ENCODE data around the gene R3HDM2.

Gene R3HDM2

DNA sequence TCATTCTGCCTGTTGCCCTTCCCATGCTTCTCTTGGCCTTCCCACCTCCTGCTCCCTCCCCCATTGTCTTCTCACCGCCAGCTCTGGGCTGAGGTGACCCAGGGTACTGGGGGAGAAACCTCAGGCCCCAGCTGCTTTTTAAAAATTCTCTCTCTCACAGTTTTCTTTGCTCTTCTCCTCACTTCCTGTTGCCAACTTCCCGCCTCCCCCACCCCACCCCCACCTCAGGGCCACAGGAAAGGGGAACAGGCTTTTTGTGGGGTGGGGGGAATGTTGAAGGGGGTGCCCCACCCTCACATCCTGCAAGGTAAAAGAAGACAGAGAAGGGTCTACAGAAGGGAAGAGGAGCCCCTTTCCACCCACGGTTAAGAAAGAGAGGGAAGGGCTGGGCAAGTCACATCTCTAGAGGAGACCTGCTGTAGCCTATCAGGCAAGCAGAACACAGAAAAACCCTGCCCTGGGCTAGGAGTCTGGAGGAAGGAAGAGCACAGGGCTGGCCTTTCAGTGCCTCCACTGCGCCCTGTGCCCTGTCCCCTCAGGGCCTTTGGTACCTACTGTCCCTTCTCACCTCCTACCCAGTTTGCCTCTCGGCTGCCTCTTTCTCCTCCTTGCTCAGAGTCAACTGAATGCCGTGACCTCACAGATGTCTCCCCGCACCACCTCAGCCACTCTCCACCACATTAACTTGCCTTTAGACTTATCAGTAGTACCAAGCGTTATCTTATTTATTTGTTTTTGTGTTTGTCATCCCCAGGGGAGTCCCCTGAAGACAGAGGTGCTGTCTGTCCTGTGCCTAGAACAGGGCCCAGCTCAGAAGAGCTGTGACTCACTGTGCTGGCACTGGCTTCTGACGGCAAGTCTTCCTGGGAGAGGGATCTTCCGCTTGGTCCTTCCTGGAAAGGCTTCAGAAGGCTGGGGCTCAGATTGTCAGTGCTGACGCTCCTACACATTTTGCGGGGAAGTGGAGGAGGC lies 47.2 kb upstream of the R3HDM2 start:
- no CpG with 5 or more reads among the region's 12 CpGs for WGBS, 2 donors (ENCODE audit: extremely low coverage in 2 of 2, insufficient read length in 2 of 2, insufficient replicate concordance in 1 of 2)
- no peak for DNase-seq (ENCODE audit: low spot score)
- H2BK5ac ChIP-seq (ENCODE audit: low read length) = peak overlapping the region; percentile 75

DNA sequence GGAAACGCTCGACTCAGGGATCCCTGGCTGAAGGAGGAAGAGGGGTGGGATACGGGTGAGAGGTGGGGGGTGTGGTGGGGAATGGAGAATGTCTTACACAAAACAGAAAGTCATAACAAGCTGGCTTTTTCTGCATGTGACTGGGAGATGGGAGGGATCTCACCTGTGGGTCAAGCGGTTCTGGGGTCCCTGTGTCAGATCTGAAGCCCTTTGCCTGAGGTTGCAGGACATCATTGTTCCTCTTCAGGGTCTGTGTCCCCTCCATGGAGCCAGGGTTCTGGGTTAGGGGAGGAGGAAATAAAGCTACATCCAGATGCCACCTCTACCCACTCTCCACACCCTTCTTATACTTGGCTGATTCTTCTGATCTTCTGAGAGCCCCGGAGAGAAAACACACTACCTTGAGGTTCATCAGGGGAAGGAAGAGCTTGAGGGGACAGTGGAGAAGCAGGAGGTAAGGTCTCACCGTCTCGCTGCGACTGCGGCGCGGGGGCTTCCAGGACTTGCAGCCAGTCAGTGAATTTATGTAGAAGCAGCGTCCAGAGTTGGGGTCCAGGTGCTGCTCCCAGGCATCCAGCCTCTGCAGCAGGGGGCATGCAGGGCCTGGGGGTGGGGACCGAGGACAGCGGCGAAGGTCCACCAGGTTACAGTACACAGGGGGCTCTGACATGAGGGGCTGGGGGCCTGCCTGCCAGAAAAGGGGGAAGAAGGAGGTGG lies 46.3 kb upstream of the R3HDM2 start:
- no peak for DNase-seq (ENCODE audit: low spot score)
- Histone ChIP-seq H3K4me2 (ENCODE audit: insufficient read depth, low read length, poor library complexity, severe bottlenecking) (no peak overlapping the region), H3K18ac (ENCODE audit: low read length) (no peak overlapping the region), H3K23ac (ENCODE audit: low read depth, low read length, poor library complexity) (peak overlapping the region; percentile 71), H2BK12ac (ENCODE audit: low read length) (no peak overlapping the region), H3K36me3 (replicated peaks in 1 of 2; ENCODE audit: control insufficient read depth in 2 of 2, insufficient read depth in 2 of 2, low read length in 2 of 2) (no peaks in the 10 kb centered on the region), H3K27ac (replicated peaks; ENCODE audit: low read length) (no peak overlapping the region), H3K4me1 (ENCODE audit: control insufficient read depth in 2 of 2, insufficient read depth in 1 of 2, low read depth in 1 of 2, low read length in 2 of 2) (peaks cover 5 to 23% of the 10 kb centered on the region in 2 donors), H3K9me3 (replicated peaks in 1 of 2; ENCODE audit: control insufficient read depth in 2 of 2, insufficient read depth in 1 of 2, low read depth in 1 of 2, low read length in 2 of 2) (peaks cover 0 to 4% of the 10 kb centered on the region in 2 donors), H4K8ac (ENCODE audit: low read depth, low read length) (no peak overlapping the region), H3K14ac (ENCODE audit: low read length) (no peak overlapping the region), H3K27me3 (ENCODE audit: control insufficient read depth in 3 of 3, insufficient read depth in 3 of 3, low read depth in 1 of 3, low read length in 3 of 3) (peaks cover 22 to 71% (median 70%) of the 10 kb centered on the region in 3 experiments), H2BK5ac (ENCODE audit: low read length) (peak overlapping the region; percentile 3), H2BK15ac (ENCODE audit: low read length) (peak overlapping the region; percentile 46), H3K4me3 (ENCODE audit: low read length in 2 of 2) (no peak overlapping the region), H3K79me1 (ENCODE audit: low read depth, low read length) (no peaks in the 10 kb centered on the region), H2AFZ (ENCODE audit: low read length) (peak overlapping the region; percentile 70), H2AK5ac (ENCODE audit: low read depth, low read length) (peak overlapping the region; percentile 93), H3K9ac (ENCODE audit: low read depth, low read length, poor library complexity) (no peak overlapping the region), H3K4ac (ENCODE audit: low read length) (peak overlapping the region; percentile 45), H2BK120ac (ENCODE audit: low read depth, low read length) (no peak overlapping the region), H4K91ac (ENCODE audit: low read depth, low read length, poor library complexity) (no peak overlapping the region)
- no CpG with 5 or more reads among the region's 15 CpGs for WGBS, 2 donors (ENCODE audit: extremely low coverage in 2 of 2, insufficient read length in 2 of 2, insufficient replicate concordance in 1 of 2)

More for the DNA sequence above, 47.2 kb upstream of the R3HDM2 start:
- Histone ChIP-seq H3K4ac (ENCODE audit: low read length) (no peak overlapping the region), H3K27ac (replicated peaks; ENCODE audit: low read length) (no peak overlapping the region), H2AFZ (ENCODE audit: low read length) (peak overlapping the region; percentile 70), H2BK120ac (ENCODE audit: low read depth, low read length) (no peak overlapping the region), H3K4me3 (ENCODE audit: low read length in 2 of 2) (no peak overlapping the region), H3K14ac (ENCODE audit: low read length) (no peak overlapping the region), H4K8ac (ENCODE audit: low read depth, low read length) (no peak overlapping the region), H3K79me1 (ENCODE audit: low read depth, low read length) (no peaks in the 10 kb centered on the region), H3K18ac (ENCODE audit: low read length) (no peak overlapping the region), H3K36me3 (replicated peaks in 1 of 2; ENCODE audit: control insufficient read depth in 2 of 2, insufficient read depth in 2 of 2, low read length in 2 of 2) (no peaks in the 10 kb centered on the region), H3K9ac (ENCODE audit: low read depth, low read length, poor library complexity) (no peak overlapping the region), H3K4me1 (ENCODE audit: control insufficient read depth in 2 of 2, insufficient read depth in 1 of 2, low read depth in 1 of 2, low read length in 2 of 2) (peaks cover 5 to 23% of the 10 kb centered on the region in 2 donors), H2BK15ac (ENCODE audit: low read length) (peak overlapping the region; percentile 46), H3K27me3 (ENCODE audit: control insufficient read depth in 3 of 3, insufficient read depth in 3 of 3, low read depth in 1 of 3, low read length in 3 of 3) (peaks cover 22 to 64% (median 63%) of the 10 kb centered on the region in 3 experiments), H3K4me2 (ENCODE audit: insufficient read depth, low read length, poor library complexity, severe bottlenecking) (no peak overlapping the region), H3K23ac (ENCODE audit: low read depth, low read length, poor library complexity) (peak overlapping the region; percentile 71), H2AK5ac (ENCODE audit: low read depth, low read length) (peak overlapping the region; percentile 93), H2BK12ac (ENCODE audit: low read length) (no peak overlapping the region), H3K9me3 (replicated peaks in 1 of 2; ENCODE audit: control insufficient read depth in 2 of 2, insufficient read depth in 1 of 2, low read depth in 1 of 2, low read length in 2 of 2) (peaks cover 0 to 4% of the 10 kb centered on the region in 2 donors), H4K91ac (ENCODE audit: low read depth, low read length, poor library complexity) (no peak overlapping the region)

DNA sequence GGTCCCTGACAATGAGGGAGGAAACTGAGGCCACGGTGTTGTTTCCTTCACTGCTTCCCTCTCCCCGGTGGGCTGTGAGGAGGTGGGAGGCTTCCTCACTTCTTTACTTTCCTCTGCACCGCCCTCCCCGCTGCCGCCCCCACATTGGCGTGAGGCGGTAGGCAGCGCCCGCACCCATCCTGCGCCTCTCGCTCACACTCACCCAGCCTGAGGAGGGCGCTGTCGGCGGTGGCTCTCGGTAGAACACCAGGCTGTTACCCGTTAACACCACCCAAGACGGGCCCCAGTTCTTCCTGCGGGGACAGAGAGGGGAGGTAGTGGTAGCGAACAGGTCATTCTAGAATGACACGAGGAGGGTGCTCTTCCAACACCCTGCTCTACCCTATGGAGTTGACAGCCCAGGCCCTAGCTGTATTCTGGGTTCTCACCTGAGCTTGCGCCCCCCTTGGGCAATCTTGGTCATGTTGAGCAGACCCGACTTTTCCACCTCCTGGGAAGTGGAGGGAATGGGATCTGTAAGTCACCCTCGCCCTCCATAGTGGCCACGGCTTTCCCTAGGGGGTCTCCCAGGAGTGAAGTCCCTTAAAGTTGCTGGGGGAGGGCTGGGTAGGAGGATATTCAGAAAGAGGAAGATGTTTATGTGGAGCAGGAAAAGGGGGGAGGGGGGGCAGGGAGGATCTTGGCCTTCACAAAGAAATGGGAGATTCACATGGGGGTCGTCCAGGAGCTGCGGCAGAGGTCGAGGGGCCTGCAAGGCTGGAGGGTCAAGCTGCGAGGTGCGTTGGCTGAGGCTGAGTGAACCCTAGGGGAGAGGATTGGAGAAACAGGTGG lies 45.5 kb upstream of the R3HDM2 start:
- Histone ChIP-seq H3K4me1 (ENCODE audit: control insufficient read depth in 2 of 2, insufficient read depth in 1 of 2, low read depth in 1 of 2, low read length in 2 of 2) (peaks cover 5 to 21% of the 10 kb centered on the region in 2 donors), H2AK5ac (ENCODE audit: low read depth, low read length) (peak overlapping the region; percentile 80), H3K4me2 (ENCODE audit: insufficient read depth, low read length, poor library complexity, severe bottlenecking) (peak overlapping the region; percentile 81), H3K9me3 (replicated peaks in 1 of 2; ENCODE audit: control insufficient read depth in 2 of 2, insufficient read depth in 1 of 2, low read depth in 1 of 2, low read length in 2 of 2) (peaks cover 0 to 4% of the 10 kb centered on the region in 2 donors), H3K9ac (ENCODE audit: low read depth, low read length, poor library complexity) (peak overlapping the region; percentile 54), H3K27me3 (ENCODE audit: control insufficient read depth in 3 of 3, insufficient read depth in 3 of 3, low read depth in 1 of 3, low read length in 3 of 3) (peaks cover 22 to 71% (median 67%) of the 10 kb centered on the region in 3 experiments), H3K27ac (replicated peaks; ENCODE audit: low read length) (no peak overlapping the region), H2BK15ac (ENCODE audit: low read length) (peak overlapping the region; percentile 61), H4K91ac (ENCODE audit: low read depth, low read length, poor library complexity) (no peak overlapping the region), H2AFZ (ENCODE audit: low read length) (peak overlapping the region; percentile 98), H3K18ac (ENCODE audit: low read length) (peak overlapping the region; percentile 73), H3K14ac (ENCODE audit: low read length) (peak overlapping the region; percentile 73), H2BK120ac (ENCODE audit: low read depth, low read length) (no peak overlapping the region), H3K4ac (ENCODE audit: low read length) (no peak overlapping the region), H2BK5ac (ENCODE audit: low read length) (peak overlapping the region; percentile 3), H3K36me3 (replicated peaks in 1 of 2; ENCODE audit: control insufficient read depth in 2 of 2, insufficient read depth in 2 of 2, low read length in 2 of 2) (no peaks in the 10 kb centered on the region), H4K8ac (ENCODE audit: low read depth, low read length) (no peak overlapping the region), H2BK12ac (ENCODE audit: low read length) (peak overlapping the region; percentile 85), H3K79me1 (ENCODE audit: low read depth, low read length) (no peaks in the 10 kb centered on the region), H3K4me3 (ENCODE audit: low read length in 2 of 2) (peak overlapping the region; percentile 34 to 47), H3K23ac (ENCODE audit: low read depth, low read length, poor library complexity) (peak overlapping the region; percentile 90)
- DNase-seq (ENCODE audit: low spot score) = no peak
- WGBS, 2 donors (ENCODE audit: extremely low coverage in 2 of 2, insufficient read length in 2 of 2, insufficient replicate concordance in 1 of 2) = no CpG with 5 or more reads among the region's 29 CpGs
